ENCODE results near the gene SSTR3.

- TF ChIP-seq, protein P1, sequence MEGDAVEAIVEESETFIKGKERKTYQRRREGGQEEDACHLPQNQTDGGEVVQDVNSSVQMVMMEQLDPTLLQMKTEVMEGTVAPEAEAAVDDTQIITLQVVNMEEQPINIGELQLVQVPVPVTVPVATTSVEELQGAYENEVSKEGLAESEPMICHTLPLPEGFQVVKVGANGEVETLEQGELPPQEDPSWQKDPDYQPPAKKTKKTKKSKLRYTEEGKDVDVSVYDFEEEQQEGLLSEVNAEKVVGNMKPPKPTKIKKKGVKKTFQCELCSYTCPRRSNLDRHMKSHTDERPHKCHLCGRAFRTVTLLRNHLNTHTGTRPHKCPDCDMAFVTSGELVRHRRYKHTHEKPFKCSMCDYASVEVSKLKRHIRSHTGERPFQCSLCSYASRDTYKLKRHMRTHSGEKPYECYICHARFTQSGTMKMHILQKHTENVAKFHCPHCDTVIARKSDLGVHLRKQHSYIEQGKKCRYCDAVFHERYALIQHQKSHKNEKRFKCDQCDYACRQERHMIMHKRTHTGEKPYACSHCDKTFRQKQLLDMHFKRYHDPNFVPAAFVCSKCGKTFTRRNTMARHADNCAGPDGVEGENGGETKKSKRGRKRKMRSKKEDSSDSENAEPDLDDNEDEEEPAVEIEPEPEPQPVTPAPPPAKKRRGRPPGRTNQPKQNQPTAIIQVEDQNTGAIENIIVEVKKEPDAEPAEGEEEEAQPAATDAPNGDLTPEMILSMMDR (IDR thresholded peaks at IDR 0.05) = no peak
- no peak for TF ChIP-seq POLR2A (IDR thresholded peaks at IDR 0.05)
These were observed 23.8 kb upstream of the SSTR3 start for GRCh38 chr22:37235897-37236607.

Measured in testis (tissue), 2 donors.